Right atrium auricular region (tissue), 2 donors: ENCODE measurements around the gene RPH3AL. TPM values are rescaled to one million over a fixed set of nuclear protein-coding genes. Genes with fewer than 3 reads are reported as not detected.
"Not testable (repeated sequence)": the region's sequence is repeated elsewhere in the genome, so short reads cannot be mapped to it uniquely, and the experiment has no call there.

ENCODE experiments used
- DNase-seq: peaks from one replicate; pipeline ENCODE4 v3.0.0-alpha.2; 2019; ENCODE audit warnings: low spot score
- H3K27ac ChIP-seq, 2 donors: fragments of 200-600 bp; sonication (generic); 1 replicate in 1 of 2; 2 replicates in 1 of 2; pipeline ENCODE4 v1.5.1; 2016 to 2019
- H3K27me3 ChIP-seq, 2 donors: fragments of 200-600 bp; sonication (generic); one replicate each; pipeline versions ENCODE4 v1.5.1 to v1.6.0; 2017 to 2019
- H3K36me3 ChIP-seq: fragments of 200-600 bp; sonication (generic); one replicate; pipeline ENCODE4 v1.5.1; 2016
- H3K4me1 ChIP-seq, 2 donors: fragments of 200-600 bp; sonication (generic); one replicate each; pipeline versions ENCODE4 v1.5.1 to v1.6.0; 2017 to 2019
- H3K4me3 ChIP-seq, 2 donors: fragments of 200-600 bp; sonication (generic); 1 replicate in 1 of 2; 2 replicates in 1 of 2; pipeline ENCODE4 v1.5.1; 2017 to 2019; ENCODE audit warnings: mild to moderate bottlenecking in 1 of 2, moderate library complexity in 1 of 2
- H3K9me3 ChIP-seq, 2 donors: fragments of 200-600 bp; sonication (generic); one replicate each; pipeline ENCODE4 v1.5.1; 2019
- CTCF ChIP-seq, 2 donors: fragments of 200-600 bp; sonication (generic); IDR thresholded peaks; one replicate each; pipeline ENCODE4 v1.5.1; 2019; ENCODE audit warnings: antibody characterized with exemption in 2 of 2
- total RNA-seq, 2 donors: library from RNA; depleted of rRNA; stranded (reverse); fragments of >200 nt; gene quantifications; one replicate each; pipeline ENCODE4 v1.1.0, GENCODE V29; 2016

The RPH3AL gene
- total RNA-seq, 2 donors from 2014 or later, result 7.2 to 13.1 TPM

GRCh38 chr17:246226-246625 is 106.4 kb downstream of the RPH3AL start:
- Histone ChIP-seq H3K4me1 (no peaks in the 10 kb centered on the region), H3K27ac (no peak overlapping the region)
- no peak for DNase-seq

GRCh38 chr17:245611-246010 is 107.0 kb downstream of the RPH3AL start:
- no peak for DNase-seq
- Histone ChIP-seq H3K4me1 (no peaks in the 10 kb centered on the region), H3K4me3 (no peak overlapping the region), H3K9me3 (no peaks in the 10 kb centered on the region), H3K27me3 (no peaks in the 10 kb centered on the region), H3K36me3 (no peaks in the 10 kb centered on the region), H3K27ac (no peak overlapping the region)
- no peak for TF ChIP-seq CTCF (IDR thresholded peaks at IDR 0.05)

More at GRCh38 chr17:246226-246625, 106.4 kb downstream of the RPH3AL start:
- Histone ChIP-seq H3K9me3 (no peaks in the 10 kb centered on the region), H3K36me3 (no peaks in the 10 kb centered on the region), H3K4me3 (no peak overlapping the region), H3K27me3 (no peaks in the 10 kb centered on the region)
- no peak for TF ChIP-seq CTCF (IDR thresholded peaks at IDR 0.05)

- Histone ChIP-seq H3K27ac (no peak overlapping the region), H3K4me3 (no peak overlapping the region), H3K36me3 (no peaks in the 10 kb centered on the region), H3K27me3 (no peaks in the 10 kb centered on the region), H3K4me1 (no peaks in the 10 kb centered on the region), H3K9me3 (no peaks in the 10 kb centered on the region)
- DNase-seq, result no peak
- TF ChIP-seq CTCF (IDR thresholded peaks at IDR 0.05), result no peak
Observed at GRCh38 chr17:245020-245419, 107.6 kb downstream of the RPH3AL start.

- not testable (repeated sequence) for H3K27me3 ChIP-seq, H3K36me3 ChIP-seq, H3K27ac ChIP-seq, H3K4me3 ChIP-seq, H3K4me1 ChIP-seq, DNase-seq, H3K9me3 ChIP-seq
Observed at GRCh38 chr17:243924-244323, 108.7 kb downstream of the RPH3AL start.

- TF ChIP-seq CTCF (IDR thresholded peaks at IDR 0.05), result no peak
- no peak for DNase-seq
- Histone ChIP-seq H3K36me3 (no peaks in the 10 kb centered on the region), H3K4me1 (peaks cover 0 to 6% of the 10 kb centered on the region in 2 donors), H3K27me3 (no peaks in the 10 kb centered on the region), H3K9me3 (no peaks in the 10 kb centered on the region), H3K27ac (no peak overlapping the region), H3K4me3 (no peak overlapping the region)
Observed at GRCh38 chr17:238964-239259, 113.7 kb downstream of the RPH3AL start.

GRCh38 chr17:238071-238963 is 114.3 kb downstream of the RPH3AL start:
- no peak overlapping the region for H3K4me3 ChIP-seq
- no peak for DNase-seq
- no peak for TF ChIP-seq CTCF (IDR thresholded peaks at IDR 0.05)
- no peaks in the 10 kb centered on the region for H3K27me3 ChIP-seq
- no peak overlapping the region for H3K27ac ChIP-seq
- H3K36me3 ChIP-seq, result no peaks in the 10 kb centered on the region
- H3K4me1 ChIP-seq, result peaks cover 0 to 8% of the 10 kb centered on the region in 2 donors
- H3K9me3 ChIP-seq, result no peaks in the 10 kb centered on the region
